HG03175 (cell line): ENCODE measurements around the gene CALHM5.
"Not testable (repeated sequence)": the region's sequence is repeated elsewhere in the genome, so short reads cannot be mapped to it uniquely, and the experiment has no call there.

Source experiments
- ATAC-seq: cut with Tn5 transposase; IDR thresholded peaks from one replicate; pipeline ENCODE4 v1.9.1; 2021; ENCODE audit warnings: mild to moderate bottlenecking, moderate library complexity; ENCODE audit not compliant: unreplicated experiment

Gene CALHM5, protein sequence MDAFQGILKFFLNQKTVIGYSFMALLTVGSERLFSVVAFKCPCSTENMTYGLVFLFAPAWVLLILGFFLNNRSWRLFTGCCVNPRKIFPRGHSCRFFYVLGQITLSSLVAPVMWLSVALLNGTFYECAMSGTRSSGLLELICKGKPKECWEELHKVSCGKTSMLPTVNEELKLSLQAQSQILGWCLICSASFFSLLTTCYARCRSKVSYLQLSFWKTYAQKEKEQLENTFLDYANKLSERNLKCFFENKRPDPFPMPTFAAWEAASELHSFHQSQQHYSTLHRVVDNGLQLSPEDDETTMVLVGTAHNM

GRCh38 chr6:116511424-116512110 is at the start of gene CALHM5:
Gene CALHM5, plus strand, starts transcription at chr6:116511639. Its CDS starts 58 bp downstream, at chr6:116511697.
- ATAC-seq: no peak

GRCh38 chr6:116461932-116462885 is 49.2 kb upstream of the CALHM5 start:
- ATAC-seq: peak; percentile 81

GRCh38 chr6:116463301-116463700 is 48.1 kb upstream of the CALHM5 start:
- ATAC-seq: no peak

DNA sequence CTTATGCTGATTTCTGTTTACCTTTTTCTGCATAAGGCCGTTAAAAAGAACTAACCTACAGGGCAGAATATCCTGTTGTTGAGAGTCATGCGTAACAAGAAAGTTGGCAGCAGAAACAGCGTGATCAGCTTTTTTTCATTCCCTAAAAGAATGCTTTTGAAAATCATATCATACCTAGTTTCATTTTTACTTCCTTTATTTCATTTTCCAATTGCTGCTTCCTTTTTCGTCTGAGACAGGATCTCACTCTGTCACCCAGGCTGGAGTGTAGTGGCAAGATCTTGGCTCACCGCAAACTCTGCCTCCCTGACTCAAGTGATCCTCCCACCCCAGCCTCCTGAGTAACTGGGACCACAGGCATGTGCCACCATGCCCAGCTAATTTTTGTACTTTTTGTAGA is 46.2 kb upstream of the CALHM5 start:
- ATAC-seq: no peak

DNA sequence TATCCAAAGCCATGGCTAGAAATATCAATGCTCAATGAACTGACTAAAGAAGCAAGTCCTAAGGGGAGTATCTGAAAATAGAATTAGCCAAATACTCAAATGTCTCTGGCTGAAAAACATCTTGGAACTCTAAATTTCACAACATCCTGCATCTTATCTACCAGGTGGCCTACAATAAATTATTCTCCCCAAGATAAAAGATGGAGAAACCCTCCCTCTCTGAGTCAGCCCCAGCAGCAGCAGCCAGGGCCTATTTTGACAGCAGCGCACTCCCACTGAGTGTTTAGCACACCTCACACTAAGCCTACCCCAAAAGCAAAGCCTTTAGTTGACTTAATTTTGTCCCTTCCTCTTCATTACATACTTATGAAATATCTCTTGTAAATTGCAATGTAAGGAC is 44.3 kb upstream of the CALHM5 start:
- no peak for ATAC-seq

DNA sequence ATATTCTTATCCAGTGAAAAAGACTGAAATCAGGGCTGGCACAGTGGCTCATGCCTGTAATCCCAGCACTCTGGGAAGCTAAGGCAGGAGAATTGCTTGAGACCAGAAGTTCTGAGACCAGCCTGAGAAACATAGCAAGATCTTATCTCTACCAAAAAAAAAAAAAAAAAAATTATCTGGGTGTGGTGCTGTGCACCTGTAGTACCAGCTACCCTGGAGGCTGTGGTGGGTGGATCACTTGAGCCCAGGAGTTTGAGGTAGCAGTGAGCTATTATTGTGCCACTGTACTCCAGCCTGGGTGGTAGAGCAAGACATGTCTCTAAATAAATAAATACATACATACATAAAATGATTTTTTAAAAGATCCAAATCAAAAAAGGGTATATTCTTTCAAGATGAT is 43.9 kb upstream of the CALHM5 start:
- no peak for ATAC-seq

DNA sequence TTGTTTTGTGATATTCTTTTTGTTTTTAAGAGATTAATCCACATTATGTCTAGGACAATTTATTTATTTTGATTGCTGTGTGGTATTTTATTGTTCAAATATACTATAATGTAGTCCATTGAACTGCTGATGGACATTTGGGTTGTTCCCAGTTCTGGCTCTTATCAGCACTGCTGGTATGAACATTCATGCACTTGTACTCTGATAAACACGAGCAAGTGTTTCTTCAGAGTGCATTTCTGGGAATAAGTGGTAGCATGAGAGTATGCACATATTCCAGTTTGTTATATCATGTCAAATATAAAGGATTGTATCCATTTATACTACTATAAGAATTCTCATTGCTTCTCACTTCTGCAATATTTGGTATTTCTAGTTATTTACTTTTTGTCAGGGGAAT is 43.1 kb upstream of the CALHM5 start:
- no peak for ATAC-seq

- ATAC-seq: no peak
Observed at GRCh38 chr6:116471531-116471930, 39.9 kb upstream of the CALHM5 start.

DNA sequence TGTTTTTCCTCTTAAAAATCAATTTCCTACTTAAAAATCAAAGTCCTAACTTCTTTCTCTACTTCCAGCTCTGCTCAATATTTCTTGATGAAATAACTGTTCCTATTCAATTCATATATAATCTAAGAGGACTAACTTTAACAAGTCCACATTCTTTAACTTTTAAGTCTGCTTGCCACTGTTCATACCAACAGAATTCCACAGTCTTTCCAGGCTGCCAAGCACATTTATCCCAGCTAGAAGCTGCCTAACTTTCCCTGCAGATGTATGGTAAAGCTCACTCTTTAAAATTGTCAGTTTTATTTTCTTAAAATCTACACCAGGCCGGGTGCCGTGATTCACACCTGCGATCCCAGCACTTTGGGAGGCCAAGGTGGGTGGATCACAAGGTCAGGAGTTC is 38.7 kb upstream of the CALHM5 start:
- ATAC-seq: no peak

GRCh38 chr6:116475141-116475540 is 36.3 kb upstream of the CALHM5 start:
- no peak for ATAC-seq

- peak; percentile 100 for ATAC-seq
Observed at GRCh38 chr6:116476002-116476678, 35.3 kb upstream of the CALHM5 start.

DNA sequence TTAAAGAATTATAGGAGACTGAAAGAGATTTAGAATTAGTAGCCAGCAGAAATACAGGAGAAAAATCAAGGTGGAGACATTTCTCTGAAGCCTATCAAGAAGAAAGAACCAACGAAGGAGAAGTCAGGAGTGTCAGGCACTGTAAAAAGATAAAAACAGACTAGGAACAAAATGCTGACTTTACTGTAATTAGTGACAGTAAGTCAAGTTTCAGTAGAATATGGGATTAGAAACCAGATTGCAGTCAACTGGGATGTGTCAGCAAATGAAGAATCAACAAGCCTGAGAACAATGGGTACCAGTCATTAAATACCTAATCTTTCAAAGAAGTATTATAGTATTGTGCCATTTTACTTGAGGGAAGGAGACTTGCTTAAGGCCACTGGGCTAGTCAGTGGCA is 28.7 kb upstream of the CALHM5 start:
- ATAC-seq: no peak

DNA sequence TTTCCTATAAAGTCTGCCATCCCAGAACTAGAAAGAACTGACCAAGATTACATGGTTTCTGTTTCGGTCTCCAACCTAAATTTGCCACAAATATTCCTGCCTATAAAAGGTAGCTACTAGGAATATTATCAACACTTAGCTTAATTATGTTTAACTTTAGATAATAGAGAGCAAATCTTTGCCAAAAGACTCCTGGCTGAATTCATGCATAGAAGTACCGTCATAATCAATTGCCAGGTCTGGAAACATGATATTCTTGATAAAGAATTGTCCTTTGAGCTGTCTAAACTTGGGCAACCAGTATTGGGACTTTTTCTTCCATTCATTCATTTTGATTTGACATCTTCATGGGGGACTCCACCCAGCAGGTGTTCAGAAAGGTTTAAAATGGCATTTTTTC is 27.8 kb upstream of the CALHM5 start:
- ATAC-seq: no peak

DNA sequence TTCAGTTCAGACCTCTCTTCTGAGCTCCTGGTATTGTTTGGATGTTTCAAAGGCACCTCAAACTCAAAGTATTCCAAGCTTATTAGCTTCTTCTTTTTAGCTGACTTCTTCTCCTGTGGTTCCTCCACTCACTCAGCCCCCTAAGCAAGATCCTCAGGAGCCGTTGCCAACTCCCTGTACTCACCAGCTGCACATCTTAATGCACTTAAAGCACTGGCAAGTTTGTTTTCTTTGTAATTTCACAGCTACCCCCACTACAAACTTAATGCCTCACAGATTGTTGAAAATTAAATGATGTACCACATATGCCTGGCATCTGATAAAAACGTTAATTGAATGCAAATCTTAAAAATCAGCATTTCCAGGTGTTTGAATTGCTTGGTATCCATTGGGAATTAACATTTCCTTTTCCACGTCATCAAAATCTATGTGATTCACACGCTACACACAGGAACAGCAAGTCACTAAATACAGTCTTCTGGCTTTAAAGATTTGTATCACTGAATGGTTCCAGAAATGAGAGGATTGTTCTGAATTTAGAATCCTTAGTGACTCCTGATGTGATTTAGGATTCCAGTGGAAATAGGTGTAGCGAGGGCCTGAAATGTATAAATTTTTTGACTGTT is 25.8 kb upstream of the CALHM5 start:
- ATAC-seq: no peak

GRCh38 chr6:116491610-116492330 is 19.7 kb upstream of the CALHM5 start:
- no peak for ATAC-seq

- ATAC-seq: no peak
Observed at GRCh38 chr6:116492331-116493067, 18.9 kb upstream of the CALHM5 start.

- not testable (repeated sequence) for ATAC-seq
Observed at GRCh38 chr6:116495161-116495560, 16.3 kb upstream of the CALHM5 start.

- no peak for ATAC-seq
Observed at GRCh38 chr6:116497113-116497676, 14.2 kb upstream of the CALHM5 start.

DNA sequence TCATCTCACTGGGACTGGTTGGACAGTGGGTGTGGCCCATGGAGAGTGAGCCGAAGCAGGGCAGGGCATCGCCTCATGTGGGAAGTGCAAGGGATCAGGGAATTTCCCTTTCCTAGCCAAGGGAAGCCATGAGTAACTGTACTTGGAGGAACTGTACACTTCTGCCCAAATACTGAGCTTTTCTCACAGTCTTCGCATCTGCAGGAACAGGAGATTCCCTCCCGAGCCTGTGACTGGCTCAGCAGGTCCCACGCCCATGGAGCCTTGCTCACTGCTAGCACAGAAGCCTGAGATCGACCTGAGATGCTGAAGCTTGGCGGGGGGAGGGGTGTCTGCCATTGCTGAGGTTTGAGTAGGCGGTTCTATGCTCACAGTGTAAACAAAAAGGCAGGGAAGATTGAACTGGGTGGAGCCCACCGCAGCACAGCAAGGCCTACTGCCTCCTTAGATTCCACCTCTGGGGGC is 10.4 kb upstream of the CALHM5 start:
- no peak for ATAC-seq
